Transverse colon (tissue), 4 donors: ENCODE measurements around the gene GET3.

Source experiments
- CTCF ChIP-seq, 5 experiments: fragments of 200-600 bp in 3 of 5; fragments of 450-650 bp in 2 of 5; sonication (generic) in 3 of 5; IDR thresholded peaks; 1 replicate in 2 of 5; 2 replicates in 3 of 5; pipeline ENCODE4 v1.5.1; 2016 to 2017; ENCODE audit warnings: antibody characterized with exemption in 5 of 5, inconsistent platforms in 3 of 5, mild to moderate bottlenecking in 2 of 5, moderate library complexity in 1 of 5
- EP300 ChIP-seq: sonication (generic); formaldehyde crosslinking; IDR thresholded peaks from one replicate; pipeline ENCODE4 v1.6.1; 2017; ENCODE audit warnings: antibody characterized with exemption, low read depth
- POLR2A ChIP-seq: fragments of 450-650 bp; IDR thresholded peaks from one replicate; pipeline ENCODE4 v1.6.1; 2016; ENCODE audit warnings: antibody characterized with exemption, mild to moderate bottlenecking, moderate library complexity
- POLR2AphosphoS5 ChIP-seq, 3 donors: sonication (generic); formaldehyde crosslinking; IDR thresholded peaks; one replicate each; pipeline ENCODE4 v1.6.1; 2016; ENCODE audit warnings: antibody characterized with exemption in 3 of 3

GRCh38 chr19:12711187-12711586 is 26.1 kb upstream of the GET3 start:
- TF ChIP-seq CTCF (IDR thresholded peaks at IDR 0.05) (no peak), POLR2A (no peak), POLR2AphosphoS5 (IDR thresholded peaks at IDR 0.05) (no peak), EP300 (no peak)
